SK-N-MC (cell line): ENCODE results near the gene KCNN4.

ENCODE experiments used
- FOXP2 ChIP-seq: optimal IDR thresholded peaks from 2 replicates; pipeline ENCODE3; 2011; ENCODE audit warnings: mild to moderate bottlenecking, moderate library complexity; ENCODE audit not compliant: insufficient read depth; ENCODE audit errors: extremely low read length, control extremely low read depth
- POLR2AphosphoS5 ChIP-seq: IDR thresholded peaks from 2 replicates; pipeline ENCODE4 v1.6.1; 2012; ENCODE audit warnings: mild to moderate bottlenecking, low read depth, low read length, borderline replicate concordance

- TF ChIP-seq POLR2AphosphoS5 (no peak), FOXP2 (no peak)
Measured at GRCh38 chr19:43806848-43807247, 26.1 kb upstream of the KCNN4 start.
